DMS79 (cell line): ENCODE measurements around the gene C6.
"Not testable (repeated sequence)": the region's sequence is repeated elsewhere in the genome, so short reads cannot be mapped to it uniquely, and the experiment has no call there.

Experiments used
- DNase-seq: peaks from one replicate; lab custom pipeline; 2025; lab: John Stamatoyannopoulos, UW

C6 gene

DNA sequence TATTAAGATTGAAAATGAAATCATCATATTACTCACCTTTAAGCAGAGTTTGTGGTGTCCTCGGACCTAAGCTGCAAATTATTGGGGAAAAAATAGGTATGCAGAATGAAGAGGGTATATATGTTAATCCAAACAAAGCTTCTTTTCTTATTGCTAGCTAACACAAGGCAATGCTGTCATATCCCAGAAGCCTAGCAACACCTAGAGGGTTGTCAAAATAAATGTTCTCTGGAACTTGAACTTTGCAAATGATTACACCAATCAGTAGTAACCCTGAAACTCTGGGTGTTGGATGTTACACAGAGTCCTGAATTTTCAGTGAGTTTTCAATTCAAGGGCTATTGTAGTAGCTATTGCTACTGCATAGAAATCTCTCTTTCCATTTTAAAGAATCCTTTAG is at the start of gene C6:
Gene C6 (minus strand): TSS at position 193 of the 400 bp plus-strand sequence. CDS start 10,302 bp downstream, outside the sequence.
- DNase-seq = no peak

- DNase-seq = no peak
Measured at GRCh38 chr5:41256400-41256799, 43.1 kb upstream of the C6 start.

DNA sequence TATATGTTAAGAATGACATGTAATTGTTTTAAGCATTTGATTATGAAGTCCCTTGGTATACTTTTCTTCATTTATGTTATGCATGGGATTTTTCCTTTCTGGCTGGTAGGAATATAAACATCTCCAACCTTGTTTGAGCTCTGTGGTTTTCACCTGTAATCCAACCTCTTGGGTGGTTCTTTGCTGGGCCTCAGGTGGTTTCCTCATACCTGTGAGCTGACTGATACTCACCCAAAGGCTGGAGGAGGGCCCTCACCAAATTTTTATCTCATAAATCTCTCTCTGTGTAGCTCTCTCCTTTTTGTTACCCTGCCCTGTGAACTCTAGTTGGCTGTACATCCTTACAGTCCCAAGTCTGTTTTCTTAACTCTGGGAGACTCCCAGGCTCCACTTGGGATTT is 39.8 kb upstream of the C6 start:
- no peak for DNase-seq

DNA sequence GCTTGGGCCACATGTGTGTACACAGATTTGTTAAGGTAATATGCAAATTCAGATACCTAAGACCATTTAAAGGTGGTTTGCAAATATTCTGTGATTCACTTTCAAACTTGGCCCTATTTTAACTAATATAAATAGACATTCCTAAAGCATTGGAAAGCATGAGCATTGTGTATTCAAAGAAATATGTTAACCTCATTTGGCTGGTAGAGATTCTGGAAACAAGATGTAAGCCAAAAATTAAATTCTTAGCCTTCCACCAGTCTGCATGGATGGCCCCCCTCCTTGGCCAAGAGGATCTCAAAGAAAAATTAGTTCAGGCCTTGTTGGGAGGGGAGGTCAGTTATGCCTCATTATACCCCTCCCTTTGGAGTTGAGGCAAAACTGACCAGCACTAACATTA is 38.7 kb upstream of the C6 start:
- DNase-seq = no peak

DNA sequence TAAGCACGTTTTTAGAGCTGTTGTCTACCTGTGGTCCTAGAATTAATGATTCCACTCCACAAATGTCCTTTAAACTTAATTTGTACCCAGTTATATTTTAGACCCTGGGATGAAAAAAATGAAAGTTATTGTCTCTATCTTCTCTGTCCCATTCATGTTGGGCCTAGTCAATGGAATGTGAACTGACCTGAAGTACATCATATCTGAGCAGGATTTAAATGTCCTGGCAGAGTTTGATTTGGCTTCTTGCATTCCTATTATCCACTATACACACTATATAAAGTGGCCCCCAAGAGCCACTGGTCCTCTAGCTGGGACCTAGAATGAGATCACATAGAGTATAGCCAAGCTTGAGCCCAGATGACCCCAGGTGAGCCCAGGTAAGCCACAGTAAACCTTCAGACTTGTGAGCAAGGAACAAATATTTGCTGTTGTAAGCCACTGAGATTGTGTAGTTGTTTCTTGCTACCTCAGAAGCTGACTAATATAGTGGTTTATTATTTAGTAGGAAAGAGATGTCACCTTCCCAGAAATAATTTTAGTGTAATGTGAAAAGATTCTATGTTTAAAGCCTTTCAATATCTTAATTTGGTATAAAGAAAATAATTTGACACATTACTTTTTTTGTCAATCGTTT is 37.1 kb upstream of the C6 start:
- no peak for DNase-seq

DNA sequence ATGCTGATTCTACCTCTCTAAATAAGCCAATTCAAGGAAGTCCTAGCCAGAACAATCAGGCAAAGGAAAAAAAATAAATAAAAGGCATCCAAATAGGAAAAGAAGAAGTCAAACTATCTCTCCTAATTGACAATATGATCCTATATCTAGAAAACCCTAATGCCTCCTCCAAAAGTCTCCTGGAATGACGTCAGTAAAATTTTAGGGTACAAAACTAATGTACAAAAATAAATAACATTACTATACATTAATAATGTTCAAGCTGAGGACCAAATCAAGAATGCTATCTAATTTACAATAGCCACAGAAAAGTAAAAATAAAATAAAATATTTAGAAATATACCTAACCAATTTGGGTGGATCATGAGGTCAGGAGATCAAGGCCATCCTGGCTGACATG is 33.8 kb upstream of the C6 start:
- DNase-seq = no peak

GRCh38 chr5:41246376-41246775 is 33.0 kb upstream of the C6 start:
- DNase-seq = no peak

GRCh38 chr5:41243558-41243957 is 30.2 kb upstream of the C6 start:
- no peak for DNase-seq

DNA sequence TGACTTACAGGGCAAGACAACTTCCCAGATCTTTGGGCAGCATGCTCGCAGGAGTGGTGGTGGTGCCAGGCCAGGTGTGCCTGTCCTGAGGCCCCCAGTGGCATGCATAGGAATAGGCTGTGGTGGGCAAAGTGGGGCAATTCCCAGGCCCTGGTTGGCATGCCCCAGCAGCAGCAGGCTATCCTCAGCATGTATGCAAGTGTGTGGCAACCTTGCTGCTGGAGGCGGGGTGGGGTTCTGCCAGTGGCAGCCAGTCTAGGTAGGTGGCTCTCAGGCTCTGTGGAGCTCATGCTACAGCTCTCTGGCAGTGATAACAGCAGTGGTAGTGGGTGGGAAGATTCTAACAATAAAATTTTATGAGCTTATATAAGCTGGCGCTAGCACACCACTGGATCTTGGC is 27.7 kb upstream of the C6 start:
- no peak for DNase-seq

DNA sequence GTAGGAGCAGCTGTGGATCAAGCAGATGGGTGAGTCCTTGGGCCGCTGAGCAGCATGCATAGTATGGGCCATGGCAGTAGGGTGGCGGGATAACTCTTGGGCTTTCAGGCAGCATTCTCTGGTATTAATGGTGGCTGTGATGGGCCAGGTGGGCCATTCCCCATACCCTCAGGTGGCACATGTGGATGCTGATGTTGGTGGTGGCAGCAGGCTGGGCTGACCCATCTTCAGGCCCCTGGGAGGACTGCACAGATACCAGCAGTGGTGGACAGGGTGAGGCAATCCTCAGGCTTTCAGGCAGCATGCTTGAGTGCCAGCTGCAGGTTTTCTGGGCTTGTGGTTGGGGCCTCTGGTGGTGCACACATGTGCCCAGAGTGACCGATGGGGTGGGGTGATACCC is 27.1 kb upstream of the C6 start:
- no peak for DNase-seq

GRCh38 chr5:41234475-41234874 is 21.1 kb upstream of the C6 start:
- DNase-seq = no peak

DNA sequence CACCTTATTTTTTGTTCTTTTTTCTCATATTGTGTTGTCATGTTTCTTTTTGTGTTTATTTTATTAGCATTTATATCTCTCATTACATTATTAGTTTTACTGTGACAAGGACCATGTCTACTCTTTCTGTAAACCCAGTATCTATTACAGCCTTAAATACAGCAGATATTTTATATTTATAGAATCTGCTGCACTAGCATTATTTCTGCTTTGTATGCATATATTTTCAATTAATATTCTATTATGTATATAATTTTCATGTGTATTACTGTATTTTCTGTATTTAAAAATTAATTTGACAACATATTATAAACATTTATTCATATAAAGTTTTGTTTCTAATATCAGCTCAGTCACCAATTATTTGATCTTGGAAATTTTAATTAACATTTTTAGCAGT is 19.5 kb upstream of the C6 start:
- no peak for DNase-seq

- DNase-seq = not testable (repeated sequence)
Measured at GRCh38 chr5:41230276-41230675, 16.9 kb upstream of the C6 start.

DNA sequence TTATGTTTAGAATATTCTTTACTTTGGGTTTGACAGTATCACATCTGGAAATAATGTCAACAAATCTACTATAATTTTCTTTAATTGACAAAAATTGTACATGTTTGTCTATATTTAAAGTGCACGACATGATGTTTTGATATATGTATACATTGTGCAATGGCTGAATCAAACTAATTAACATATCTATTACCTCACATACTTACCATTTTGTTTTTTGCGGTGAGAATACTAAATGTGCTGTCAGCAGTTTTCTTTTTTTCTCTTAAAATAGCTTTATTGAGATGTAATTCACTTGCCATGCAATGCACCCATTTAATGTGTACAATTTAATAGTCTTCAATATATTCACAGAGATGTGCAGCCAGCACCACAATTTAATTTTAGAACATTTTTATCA is 10.6 kb upstream of the C6 start:
- DNase-seq = no peak

DNA sequence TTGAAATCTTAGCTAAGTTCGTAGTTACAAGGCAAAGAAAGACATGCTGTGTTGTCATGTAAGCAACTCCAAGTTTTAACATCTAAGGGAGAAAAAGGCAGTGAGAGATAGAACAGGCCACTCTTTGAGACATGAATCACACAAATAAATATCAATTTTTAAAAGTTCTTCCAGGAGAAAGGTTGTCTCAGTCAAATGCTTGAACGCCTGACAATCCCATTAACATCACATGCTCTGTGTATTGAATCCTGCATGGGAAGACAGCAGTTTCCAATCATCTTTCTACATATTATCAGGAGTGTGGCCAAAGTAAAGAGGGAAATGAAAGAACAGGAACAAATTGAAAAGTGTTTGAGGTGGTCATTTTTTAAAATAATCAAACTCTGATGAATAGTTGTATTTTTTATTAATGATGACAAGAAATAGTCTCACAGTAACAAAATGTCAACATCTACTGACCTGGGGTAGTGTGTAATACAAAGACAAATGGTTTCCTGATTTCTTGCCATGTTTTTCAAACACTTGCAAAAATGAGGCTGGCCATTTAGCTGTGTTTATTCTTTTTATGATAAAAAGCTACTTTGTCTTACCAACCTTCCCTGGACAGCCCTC is 6.4 kb upstream of the C6 start:
- DNase-seq = no peak

DNA sequence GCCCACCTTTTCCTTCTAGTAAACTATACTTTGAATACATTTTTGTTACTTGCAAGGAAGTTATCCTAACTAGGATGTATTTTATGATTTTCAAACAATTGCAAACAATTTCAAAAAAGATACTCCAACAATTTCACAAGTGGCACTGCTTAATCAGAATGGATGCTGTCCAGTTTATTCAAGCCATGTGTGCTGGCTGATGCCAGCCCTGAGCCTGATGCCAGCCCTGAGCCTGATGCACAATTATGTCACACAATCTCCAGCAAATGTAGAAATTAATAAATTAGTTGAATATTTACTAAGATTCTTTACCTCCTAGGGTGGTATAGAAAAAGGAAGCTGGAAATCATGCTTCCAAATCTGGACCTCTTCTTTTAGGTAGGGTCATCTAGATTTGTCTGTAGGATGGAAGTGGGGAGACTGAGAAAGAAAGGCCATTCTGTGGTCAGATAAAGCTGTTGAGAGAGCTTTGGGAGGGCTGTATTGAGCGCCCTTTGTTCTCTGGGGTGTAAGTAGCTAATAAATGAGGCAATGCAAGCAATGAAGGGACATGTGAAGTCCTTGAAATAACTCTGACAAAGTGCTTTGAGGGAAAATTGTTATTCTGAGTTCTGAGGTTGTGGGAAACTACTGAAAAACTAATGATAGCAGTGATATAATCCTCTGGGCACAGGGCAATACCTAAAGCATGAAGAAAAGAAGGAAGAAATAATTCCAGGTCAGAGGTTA is 5.8 kb upstream of the C6 start:
- DNase-seq = no peak

DNA sequence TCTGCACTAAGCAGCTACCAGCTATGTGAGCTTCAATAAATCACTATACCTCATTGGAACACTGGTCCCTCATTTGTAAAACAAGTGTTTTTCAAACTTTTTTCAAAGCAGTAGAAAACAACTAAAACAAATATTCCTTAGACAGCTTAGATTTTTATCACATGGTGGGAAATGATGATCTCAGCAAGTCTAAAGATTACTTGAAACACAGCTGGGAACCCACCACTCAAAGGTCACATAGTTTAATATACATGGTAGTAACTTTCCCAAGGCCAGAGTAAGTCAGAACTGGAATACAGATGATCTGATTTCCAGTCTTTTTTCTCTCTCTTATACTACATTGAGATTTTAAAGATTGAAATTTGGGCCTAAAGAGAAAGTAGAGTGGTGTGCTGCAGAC is 850 bp upstream of the C6 start:
- no peak for DNase-seq

DNA sequence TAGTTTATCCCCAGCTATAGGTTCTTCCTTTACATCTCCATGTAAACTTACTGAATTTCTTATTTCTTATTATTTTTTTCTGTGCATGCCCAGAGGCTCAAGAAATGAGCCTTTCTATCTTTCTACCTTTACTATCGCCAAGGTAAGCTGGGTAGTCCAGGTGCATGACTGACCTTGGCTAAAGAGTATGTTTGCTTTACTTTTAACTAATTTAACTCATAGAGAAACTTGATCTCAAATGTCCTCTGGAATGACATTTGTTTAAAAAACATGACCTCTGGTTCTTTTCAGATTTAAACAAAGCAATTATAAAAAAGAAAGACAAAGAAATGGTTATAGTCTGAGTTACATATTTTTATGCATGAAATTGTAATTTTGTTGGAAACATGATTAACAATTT is 397 bp downstream of the C6 start:
- DNase-seq = no peak

DNA sequence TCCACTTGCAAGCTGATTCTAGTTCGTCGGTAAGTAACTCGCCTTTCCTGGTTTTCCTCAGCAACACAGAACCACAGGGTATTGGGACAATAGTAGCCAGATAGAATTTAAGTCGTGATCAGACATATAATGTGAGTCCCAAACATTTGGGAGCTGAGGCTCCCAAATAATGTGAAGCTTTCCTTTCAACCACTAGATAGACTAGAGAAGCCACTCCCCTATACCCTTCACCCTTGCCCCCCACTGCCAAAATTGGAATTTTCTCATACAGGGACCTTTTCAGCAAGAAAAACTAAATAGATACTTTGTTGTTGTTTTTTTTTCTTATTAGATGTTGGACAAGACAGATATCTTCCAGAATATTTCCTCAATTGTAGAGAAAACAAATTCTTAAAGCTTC is 1.9 kb downstream of the C6 start:
- DNase-seq = no peak

GRCh38 chr5:41205475-41205874 is 7.9 kb downstream of the C6 start:
- not testable (repeated sequence) for DNase-seq

DNA sequence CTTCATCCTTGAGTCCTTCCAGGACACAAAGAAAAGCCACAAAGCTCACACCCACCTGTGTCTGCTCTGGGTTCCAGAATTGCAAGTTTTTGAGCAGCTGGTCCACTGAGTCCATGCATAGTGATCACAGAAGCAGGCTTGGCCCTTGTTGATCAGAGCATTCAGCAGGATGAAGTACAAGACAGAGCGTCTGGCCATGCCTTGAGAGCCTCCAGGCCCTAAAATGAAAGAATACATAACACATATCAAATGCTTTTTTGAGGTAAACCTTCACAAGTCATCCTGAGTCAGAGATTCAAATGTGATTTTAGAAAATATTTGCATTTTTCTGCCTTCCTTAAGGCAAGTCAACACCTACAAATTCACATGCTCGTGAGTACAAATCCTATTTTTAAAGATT is 10.3 kb downstream of the C6 start:
- no peak for DNase-seq

- DNase-seq = no peak
Measured at GRCh38 chr5:41201082-41201772, 12.1 kb downstream of the C6 start.

GRCh38 chr5:41200506-41200905 is 12.8 kb downstream of the C6 start:
- DNase-seq = no peak
